CD4-positive, alpha-beta memory T cell (primary cell): ENCODE measurements around the gene ZNF316. TPM values are rescaled to one million over a fixed set of nuclear protein-coding genes. Genes with fewer than 3 reads are reported as not detected.
"Not testable (repeated sequence)": the region's sequence is repeated elsewhere in the genome, so short reads cannot be mapped to it uniquely, and the experiment has no call there.

Experiments used
- CTCF ChIA-PET: fragments of 350-600 bp; sonication (Branson Sonifier 250); formaldehyde crosslinking; loops from one replicate; lab custom pipeline; 2021; ENCODE audit warnings: inconsistent platforms; ENCODE audit not compliant: partially characterized antibody; lab: Charles Lee
- POLR2A ChIA-PET: fragments of 350-600 bp; sonication (Branson Sonifier 250); formaldehyde crosslinking; loops from one replicate; lab custom pipeline; 2021; ENCODE audit not compliant: partially characterized antibody; lab: Charles Lee
- DNase-seq, 5 donors: peaks; one replicate each; pipeline versions ENCODE4 v3.0.0 to v3.0.0-alpha.2; 2020 to 2022; ENCODE audit warnings: mixed read lengths in 1 of 5
- H3K27ac ChIP-seq: one replicate; pipeline ENCODE4 v1.7.0; 2013; ENCODE audit warnings: low read depth, low read length
- H3K27me3 ChIP-seq: 2 replicates; pipeline ENCODE4 v1.7.0; 2013; ENCODE audit warnings: mild to moderate bottlenecking, low read length, moderate library complexity; ENCODE audit not compliant: insufficient read depth
- H3K36me3 ChIP-seq: 2 replicates; pipeline ENCODE4 v1.7.0; 2013; ENCODE audit warnings: mild to moderate bottlenecking, low read length, moderate library complexity; ENCODE audit not compliant: insufficient read depth
- H3K4me1 ChIP-seq: 2 replicates; pipeline ENCODE4 v1.7.0; 2013; ENCODE audit warnings: mild to moderate bottlenecking, low read length, moderate library complexity; ENCODE audit not compliant: insufficient read depth
- H3K4me3 ChIP-seq, 2 donors: one replicate each; pipeline ENCODE4 v1.7.0; 2013; ENCODE audit warnings: low read length in 2 of 2, mild to moderate bottlenecking in 1 of 2
- H3K9me3 ChIP-seq, 2 donors: one replicate each; pipeline ENCODE4 v1.7.0; 2013; ENCODE audit warnings: low read length in 2 of 2, control low read depth in 1 of 2; ENCODE audit not compliant: control insufficient read depth in 1 of 2
- H3K27ac Mint-ChIP-seq, 7 donors: one replicate each; pipeline ENCODE4 v1.8.0; 2020 to 2021; ENCODE audit warnings: mixed read lengths in 7 of 7, mild to moderate bottlenecking in 6 of 7, inconsistent platforms in 3 of 7, moderate library complexity in 3 of 7
- H3K27me3 Mint-ChIP-seq, 2 donors: one replicate each; pipeline ENCODE4 v1.8.0; 2020 to 2021; ENCODE audit warnings: mixed read lengths in 2 of 2
- H3K36me3 Mint-ChIP-seq, 2 donors: one replicate each; pipeline ENCODE4 v1.8.0; 2020 to 2021; ENCODE audit warnings: mixed read lengths in 2 of 2, inconsistent platforms in 1 of 2, mild to moderate bottlenecking in 1 of 2
- H3K4me1 Mint-ChIP-seq, 4 donors: one replicate each; pipeline ENCODE4 v1.8.0; 2020 to 2021; ENCODE audit warnings: mixed read lengths in 4 of 4, mild to moderate bottlenecking in 1 of 4
- H3K4me3 Mint-ChIP-seq, 8 donors: one replicate each; pipeline ENCODE4 v1.8.0; 2020 to 2021; ENCODE audit warnings: mixed read lengths in 8 of 8, mild to moderate bottlenecking in 7 of 8, moderate library complexity in 6 of 8, inconsistent platforms in 3 of 8
- H3K9me3 Mint-ChIP-seq, 8 donors: one replicate each; pipeline ENCODE4 v1.8.0; 2020 to 2021; ENCODE audit warnings: mixed read lengths in 8 of 8, mild to moderate bottlenecking in 5 of 8, inconsistent platforms in 3 of 8, moderate library complexity in 1 of 8
- intact Hi-C: fragments of 100-400 bp; cut with micrococcal nuclease; formaldehyde crosslinking; loops from one replicate; pipeline ENCODE4 v1.15.1; 2023
- polyA plus RNA-seq, 2 donors: library from polyadenylated mRNA; unstranded; fragments of 300-500 nt; fragmentation: Illumina TruSeq; gene quantifications; one replicate each; pipeline ENCODE4 v1.2.3, GENCODE V29; 2021
- total RNA-seq, 2 experiments: library from RNA; stranded (reverse); gene quantifications; one replicate each; pipeline ENCODE4 v1.2.3, GENCODE V29; 2021

Gene ZNF316
- total and polyA plus RNA-seq, 4 experiments from 2014 or later = 0.45 to 62.0 (median 32.6) TPM

- no peak overlapping the region for H3K4me3 ChIP-seq
- no peak overlapping the region for H3K27ac ChIP-seq
- no peak overlapping the region for H3K27ac Mint-ChIP-seq
- no peaks in the 10 kb centered on the region for H3K4me1 ChIP-seq
- H3K27me3 Mint-ChIP-seq = no peaks in the 10 kb centered on the region
- H3K36me3 Mint-ChIP-seq = peaks cover 10 to 19% of the 10 kb centered on the region in 2 donors
- POLR2A ChIA-PET = no interaction called here
- CTCF ChIA-PET = no interaction called here
- peaks cover 8% of the 10 kb centered on the region for H3K36me3 ChIP-seq
- DNase-seq = no peak
- no peaks in the 10 kb centered on the region for H3K9me3 ChIP-seq
- H3K4me1 Mint-ChIP-seq = peaks cover 0 to 6% (median under 1%) of the 10 kb centered on the region in 4 donors
- no peaks in the 10 kb centered on the region for H3K27me3 ChIP-seq
- no peak overlapping the region for H3K4me3 Mint-ChIP-seq
- peaks cover 0 to 5% (median 0%) of the 10 kb centered on the region in 8 donors for H3K9me3 Mint-ChIP-seq
- intact Hi-C loops = no loop called here
Measured at GRCh38 chr7:6656413-6656812, 19.3 kb downstream of the ZNF316 start.

DNA sequence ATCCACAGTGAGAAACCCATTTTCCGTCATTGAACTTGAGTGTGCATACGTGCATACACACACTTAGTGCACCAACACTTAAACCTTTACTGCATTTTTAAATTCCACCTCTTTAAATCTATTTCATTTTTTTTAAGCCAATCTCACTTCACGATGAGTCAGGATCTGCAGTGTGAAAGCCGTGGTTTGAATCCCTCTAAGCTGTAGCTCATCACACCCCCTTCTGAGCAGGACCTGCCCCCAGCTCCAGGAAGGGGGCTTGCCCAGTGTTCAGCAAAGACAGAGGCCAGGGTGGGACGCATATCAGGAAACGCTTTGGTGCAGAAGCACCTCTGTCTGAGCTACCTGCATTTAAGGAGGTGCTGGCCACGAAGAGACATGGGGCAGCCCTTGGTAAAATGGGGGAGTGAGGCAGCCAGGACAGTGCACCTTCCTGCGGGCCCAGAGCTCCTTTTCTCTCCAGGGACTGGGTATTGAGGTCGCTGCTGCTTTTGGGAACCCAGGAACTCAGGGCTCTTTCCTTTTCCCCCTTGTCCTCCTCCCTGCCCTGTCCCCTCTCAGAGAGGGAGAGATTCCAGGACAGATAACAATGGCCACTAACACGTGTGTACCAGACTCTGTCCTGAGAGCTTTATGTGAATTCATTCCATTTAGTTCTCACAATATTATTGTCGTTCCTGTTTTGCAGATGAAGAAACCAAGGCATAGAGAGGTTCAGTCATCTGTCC, 21.7 kb downstream of the ZNF316 start:
- no peak overlapping the region for H3K4me3 ChIP-seq
- no peaks in the 10 kb centered on the region for H3K27me3 ChIP-seq
- no peaks in the 10 kb centered on the region for H3K4me1 ChIP-seq
- H3K4me3 Mint-ChIP-seq = peak overlapping the region in 1 of 8 donors; percentile 41
- peaks cover 8 to 10% of the 10 kb centered on the region in 2 donors for H3K36me3 Mint-ChIP-seq
- H3K4me1 Mint-ChIP-seq = peaks cover 0 to 9% (median under 1%) of the 10 kb centered on the region in 4 donors
- POLR2A ChIA-PET = no interaction called here
- intact Hi-C loops = no loop called here
- H3K9me3 Mint-ChIP-seq = peaks cover 0 to 5% (median 0%) of the 10 kb centered on the region in 8 donors
- peaks cover 3% of the 10 kb centered on the region in 2 donors for H3K27me3 Mint-ChIP-seq
- no peak overlapping the region for H3K27ac Mint-ChIP-seq
- DNase-seq = no peak
- H3K36me3 ChIP-seq = no peaks in the 10 kb centered on the region
- H3K27ac ChIP-seq = no peak overlapping the region
- CTCF ChIA-PET = no interaction called here
- H3K9me3 ChIP-seq = no peaks in the 10 kb centered on the region

GRCh38 chr7:6670851-6671250, 33.7 kb downstream of the ZNF316 start:
- POLR2A ChIA-PET, H3K27ac ChIP-seq, H3K4me3 ChIP-seq, H3K4me1 ChIP-seq, CTCF ChIA-PET, H3K36me3 ChIP-seq, H3K27me3 ChIP-seq, H3K27me3 Mint-ChIP-seq, H3K4me3 Mint-ChIP-seq, H3K27ac Mint-ChIP-seq, intact Hi-C loops, DNase-seq, H3K4me1 Mint-ChIP-seq: not testable (repeated sequence)
- H3K36me3 Mint-ChIP-seq = peaks cover 27 to 34% of the 10 kb centered on the region in 2 donors
- H3K9me3 ChIP-seq = peaks cover 0 to 31% of the 10 kb centered on the region in 2 donors
- peaks cover 3 to 75% (median 60%) of the 10 kb centered on the region in 8 donors for H3K9me3 Mint-ChIP-seq

DNA sequence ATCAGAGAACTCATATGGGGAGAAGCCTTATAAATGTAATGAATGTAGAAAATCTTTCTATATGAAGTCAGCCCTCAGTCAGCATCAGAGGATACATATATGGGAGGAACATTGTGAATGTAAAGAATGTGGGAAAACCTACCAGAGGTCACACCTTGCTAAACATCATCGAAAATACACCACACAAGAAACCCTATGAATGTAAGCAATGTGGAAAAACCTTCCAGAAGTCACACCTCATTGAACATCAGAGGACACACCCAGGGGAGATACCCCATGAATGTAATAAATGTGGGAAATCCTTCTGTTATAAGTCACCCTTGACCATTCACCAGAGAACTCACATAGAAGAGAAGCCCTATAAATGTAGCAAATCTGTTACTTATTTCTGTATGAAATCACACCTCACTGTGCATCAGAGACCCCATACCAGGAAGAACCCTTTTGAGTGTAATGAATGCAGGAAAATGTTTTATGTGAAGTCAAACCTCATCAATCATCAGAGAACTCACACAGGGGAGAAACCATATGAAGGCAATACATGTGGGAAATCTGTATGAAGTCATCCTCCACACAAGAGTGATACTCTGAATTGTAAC, 38.8 kb downstream of the ZNF316 start:
- no peaks in the 10 kb centered on the region for H3K27me3 ChIP-seq
- no peak overlapping the region for H3K4me3 Mint-ChIP-seq
- no peak overlapping the region for H3K27ac ChIP-seq
- ChIA-PET CTCF (no interaction called here), POLR2A (no interaction called here)
- peaks cover 23 to 34% of the 10 kb centered on the region in 2 donors for H3K36me3 Mint-ChIP-seq
- H3K27me3 Mint-ChIP-seq = no peaks in the 10 kb centered on the region
- no peaks in the 10 kb centered on the region for H3K36me3 ChIP-seq
- H3K4me1 Mint-ChIP-seq = no peaks in the 10 kb centered on the region
- peaks cover 0 to 92% (median 80%) of the 10 kb centered on the region in 8 donors for H3K9me3 Mint-ChIP-seq
- H3K4me1 ChIP-seq = no peaks in the 10 kb centered on the region
- intact Hi-C loops = no loop called here
- peaks cover 0 to 62% of the 10 kb centered on the region in 2 donors for H3K9me3 ChIP-seq
- no peak for DNase-seq
- no peak overlapping the region for H3K27ac Mint-ChIP-seq
- no peak overlapping the region for H3K4me3 ChIP-seq

- DNase-seq = no peak
- no peaks in the 10 kb centered on the region for H3K27me3 Mint-ChIP-seq
- no peak overlapping the region for H3K27ac Mint-ChIP-seq
- intact Hi-C loops = no loop called here
- ChIA-PET CTCF (no interaction called here), POLR2A (no interaction called here)
- no peaks in the 10 kb centered on the region for H3K4me1 Mint-ChIP-seq
- H3K36me3 Mint-ChIP-seq = peaks cover 9 to 24% of the 10 kb centered on the region in 2 donors
- Histone ChIP-seq H3K27me3 (no peaks in the 10 kb centered on the region), H3K4me3 (no peak overlapping the region), H3K27ac (no peak overlapping the region), H3K36me3 (no peaks in the 10 kb centered on the region), H3K4me1 (no peaks in the 10 kb centered on the region), H3K9me3 (peaks cover 6 to 71% of the 10 kb centered on the region in 2 donors)
- peak overlapping the region in 1 of 8 donors; percentile 33 for H3K4me3 Mint-ChIP-seq
- peaks cover 0 to 95% (median 81%) of the 10 kb centered on the region in 8 donors for H3K9me3 Mint-ChIP-seq
Measured at GRCh38 chr7:6680146-6680545, 43.0 kb downstream of the ZNF316 start.

- no peaks in the 10 kb centered on the region for H3K27me3 Mint-ChIP-seq
- peak overlapping the region; percentile 1 for H3K4me3 ChIP-seq
- H3K9me3 ChIP-seq = peaks cover 15 to 65% of the 10 kb centered on the region in 2 donors
- H3K27ac ChIP-seq = no peak overlapping the region
- H3K9me3 Mint-ChIP-seq = peaks cover 0 to 81% (median 38%) of the 10 kb centered on the region in 8 donors
- H3K27me3 ChIP-seq = no peaks in the 10 kb centered on the region
- ChIA-PET POLR2A (no interaction called here), CTCF (no interaction called here)
- DNase-seq = no peak
- peaks cover 66% of the 10 kb centered on the region for H3K36me3 ChIP-seq
- peaks cover 0 to 1% (median 0%) of the 10 kb centered on the region in 4 donors for H3K4me1 Mint-ChIP-seq
- peaks cover 33 to 68% of the 10 kb centered on the region in 2 donors for H3K36me3 Mint-ChIP-seq
- no peak overlapping the region for H3K27ac Mint-ChIP-seq
- no peaks in the 10 kb centered on the region for H3K4me1 ChIP-seq
- intact Hi-C loops = no loop called here
- H3K4me3 Mint-ChIP-seq = no peak overlapping the region
Measured at GRCh38 chr7:6691103-6691502, 54.0 kb downstream of the ZNF316 start.

DNA sequence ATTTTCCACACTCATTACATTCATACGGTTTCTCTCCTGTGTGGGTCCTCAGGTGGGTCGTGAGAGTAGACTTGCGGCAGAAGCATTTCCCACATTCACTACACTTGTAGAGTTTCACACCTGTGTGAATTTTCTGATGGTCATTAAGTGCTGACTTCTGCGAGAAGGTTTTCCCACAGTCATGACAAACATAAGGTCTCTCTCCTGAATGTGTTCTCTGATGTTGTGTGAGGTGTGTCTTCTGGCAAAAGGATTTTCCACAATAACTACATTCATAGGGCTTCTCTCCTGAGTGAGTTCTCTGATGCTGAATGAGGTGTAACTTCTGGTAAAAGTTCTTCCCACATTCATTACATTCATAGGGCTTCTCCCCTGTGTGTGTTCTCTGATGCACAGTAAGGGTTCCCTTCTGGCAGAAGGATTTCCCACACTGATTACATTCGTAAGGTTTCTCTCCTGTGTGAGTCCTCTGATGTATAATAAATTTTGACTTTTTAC, 54.5 kb downstream of the ZNF316 start:
- no peaks in the 10 kb centered on the region for H3K4me1 ChIP-seq
- H3K36me3 ChIP-seq = peaks cover 72% of the 10 kb centered on the region
- peaks cover 15 to 70% of the 10 kb centered on the region in 2 donors for H3K9me3 ChIP-seq
- no peaks in the 10 kb centered on the region for H3K27me3 ChIP-seq
- peaks cover 0 to 1% (median 0%) of the 10 kb centered on the region in 4 donors for H3K4me1 Mint-ChIP-seq
- peak overlapping the region in 2 of 7 donors; percentile 62 to 84 for H3K27ac Mint-ChIP-seq
- no peak overlapping the region for H3K4me3 Mint-ChIP-seq
- ChIA-PET CTCF (no interaction called here), POLR2A (no interaction called here)
- no peak for DNase-seq
- H3K36me3 Mint-ChIP-seq = peaks cover 28 to 64% of the 10 kb centered on the region in 2 donors
- no peaks in the 10 kb centered on the region for H3K27me3 Mint-ChIP-seq
- H3K9me3 Mint-ChIP-seq = peaks cover 0 to 76% (median 33%) of the 10 kb centered on the region in 8 donors
- H3K27ac ChIP-seq = no peak overlapping the region
- H3K4me3 ChIP-seq = no peak overlapping the region
- intact Hi-C loops = no loop called here
